ENCODE measurements around the gene DDB1. TPM values are rescaled to one million over a fixed set of nuclear protein-coding genes. Genes with fewer than 3 reads are reported as not detected.

DDB1 gene
- polyA plus RNA-seq, 3 donors: 52.2 to 107 (median 87.7) TPM

GRCh38 chr11:61307354-61307753 is 25.6 kb downstream of the DDB1 start:
- 71 to 91% (median 85%) methylated on average over 1 of the region's 1 CpG for WGBS, 3 donors
- no peak overlapping the region for H3K27ac ChIP-seq (ENCODE audit: low read depth, low read length)

GRCh38 chr11:61306221-61306620 is 26.7 kb downstream of the DDB1 start:
- H3K27ac ChIP-seq (ENCODE audit: low read depth, low read length): no peak overlapping the region
- 84 to 100% (median 91%) methylated on average over 1 of the region's 1 CpG for WGBS, 3 donors

GRCh38 chr11:61305417-61305816 is 27.5 kb downstream of the DDB1 start:
- no peak overlapping the region for H3K27ac ChIP-seq (ENCODE audit: low read depth, low read length)
- 97 to 98% (median 98%) methylated on average over 7 of the region's 7 CpGs for WGBS, 3 donors

GRCh38 chr11:61303725-61304124 is 29.2 kb downstream of the DDB1 start:
- H3K27ac ChIP-seq (ENCODE audit: low read depth, low read length): no peak overlapping the region
- WGBS, 3 donors: 96% methylated on average over 9 of the region's 9 CpGs

- H3K27ac ChIP-seq (ENCODE audit: low read depth, low read length): no peak overlapping the region
- WGBS, 3 donors: 93 to 95% (median 94%) methylated on average over 13 of the region's 13 CpGs
These were observed 30.4 kb downstream of the DDB1 start for GRCh38 chr11:61302550-61302949.

GRCh38 chr11:61298663-61299244 is 34.2 kb downstream of the DDB1 start:
- 74 to 91% (median 89%) methylated on average over 4 of the region's 4 CpGs for WGBS, 3 donors
- H3K27ac ChIP-seq (ENCODE audit: low read depth, low read length): no peak overlapping the region

- WGBS, 3 donors: 21 to 70% (median 23%) methylated on average over 5 of the region's 5 CpGs
- H3K27ac ChIP-seq (ENCODE audit: low read depth, low read length): no peak overlapping the region
These were observed 35.2 kb downstream of the DDB1 start for GRCh38 chr11:61297746-61298145.

GRCh38 chr11:61297341-61297740 is 35.6 kb downstream of the DDB1 start:
- WGBS, 3 donors: 40 to 88% (median 40%) methylated on average over 1 of the region's 1 CpG
- no peak overlapping the region for H3K27ac ChIP-seq (ENCODE audit: low read depth, low read length)

- no peak overlapping the region for H3K27ac ChIP-seq (ENCODE audit: low read depth, low read length)
- WGBS, 3 donors: 50 to 65% (median 55%) methylated on average over 12 of the region's 12 CpGs
These were observed 37.3 kb downstream of the DDB1 start for GRCh38 chr11:61295596-61295926.

- H3K27ac ChIP-seq (ENCODE audit: low read depth, low read length): no peak within 1 kb of the TSS
- WGBS, 3 donors: 1 to 2% (median 2%) methylated on average over 82 to 97 of the region's 97 CpGs
These were observed 37.9 kb downstream of the DDB1 start, which contains the start of gene VWCE for GRCh38 chr11:61294717-61295595. TSS of gene VWCE (minus strand) at chr11:61295316. CDS start at chr11:61295037, 279 bp downstream.

- 1% methylated on average over 60 of the region's 60 CpGs for WGBS, 3 donors
- no peak overlapping the region for H3K27ac ChIP-seq (ENCODE audit: low read depth, low read length)
These were observed 38.8 kb downstream of the DDB1 start for GRCh38 chr11:61293867-61294716.

- 92 to 100% (median 98%) methylated on average over 2 of the region's 2 CpGs for WGBS, 3 donors
- H3K27ac ChIP-seq (ENCODE audit: low read depth, low read length): no peak overlapping the region
These were observed 40.5 kb downstream of the DDB1 start for GRCh38 chr11:61292356-61292755.

- 78 to 87% (median 84%) methylated on average over 12 of the region's 12 CpGs for WGBS, 3 donors
These were observed 41.8 kb downstream of the DDB1 start for GRCh38 chr11:61290905-61291690.

GRCh38 chr11:61287338-61287977 is 45.4 kb downstream of the DDB1 start:
- H3K27ac ChIP-seq (ENCODE audit: low read depth, low read length): no peak overlapping the region
- 82 to 85% (median 82%) methylated on average over 14 of the region's 14 CpGs for WGBS, 3 donors

More at GRCh38 chr11:61290905-61291690, 41.8 kb downstream of the DDB1 start:
- no peak overlapping the region for H3K27ac ChIP-seq (ENCODE audit: low read depth, low read length)

GRCh38 chr11:61283613-61284012 is 49.3 kb downstream of the DDB1 start:
- WGBS, 3 donors: 87 to 95% (median 93%) methylated on average over 4 of the region's 4 CpGs
- H3K27ac ChIP-seq (ENCODE audit: low read depth, low read length): no peak overlapping the region

- 41 to 62% (median 52%) methylated on average over 33 to 35 of the region's 35 CpGs for WGBS, 3 donors
- H3K27ac ChIP-seq (ENCODE audit: low read depth, low read length): no peak overlapping the region
These were observed 51.2 kb downstream of the DDB1 start for GRCh38 chr11:61281581-61282250.

GRCh38 chr11:61280883-61281580 is 51.9 kb downstream of the DDB1 start:
- 86 to 92% (median 89%) methylated on average over 20 of the region's 20 CpGs for WGBS, 3 donors
- H3K27ac ChIP-seq (ENCODE audit: low read depth, low read length): no peak overlapping the region

Data from adipose tissue (tissue), 3 donors.